ENCODE measurements around the gene PELI1. TPM values are rescaled to one million over a fixed set of nuclear protein-coding genes. Genes with fewer than 3 reads are reported as not detected.

The PELI1 gene
- total and polyA plus RNA-seq, 4 donors: 21.9 to 45.4 (median 39.0) TPM

- H3K36me3 ChIP-seq (ENCODE audit: control insufficient read depth, insufficient read depth, low read length): no peaks in the 10 kb centered on the region
- no peak overlapping the region for H3K4me3 ChIP-seq (ENCODE audit: low read depth, low read length)
- no peaks in the 10 kb centered on the region for H3K9me3 ChIP-seq (ENCODE audit: control insufficient read depth, insufficient read depth, low read length)
- DNase-seq (ENCODE audit: low read depth in 4 of 6, low spot score in 6 of 6): no peak
- no peaks in the 10 kb centered on the region for H3K27me3 ChIP-seq (ENCODE audit: control insufficient read depth, insufficient read depth, low read length)
- no CpG with 5 or more reads among the region's 2 CpGs for WGBS (ENCODE audit: insufficient coverage)
- H3K27ac ChIP-seq (ENCODE audit: low read depth, low read length): no peak overlapping the region
- no peaks in the 10 kb centered on the region for H3K4me1 ChIP-seq (ENCODE audit: control insufficient read depth, insufficient read depth, low read length)
These were observed 28.2 kb downstream of the PELI1 start for GRCh38 chr2:64115808-64116598.

- 100% methylated on average over 1 of the region's 3 CpGs for WGBS (ENCODE audit: insufficient coverage)
- H3K27me3 ChIP-seq (ENCODE audit: control insufficient read depth, insufficient read depth, low read length): no peaks in the 10 kb centered on the region
- no peak overlapping the region for H3K4me3 ChIP-seq (ENCODE audit: low read depth, low read length)
- no peaks in the 10 kb centered on the region for H3K9me3 ChIP-seq (ENCODE audit: control insufficient read depth, insufficient read depth, low read length)
- H3K36me3 ChIP-seq (ENCODE audit: control insufficient read depth, insufficient read depth, low read length): no peaks in the 10 kb centered on the region
- DNase-seq (ENCODE audit: low read depth in 4 of 6, low spot score in 6 of 6): no peak
- no peak overlapping the region for H3K27ac ChIP-seq (ENCODE audit: low read depth, low read length)
- no peaks in the 10 kb centered on the region for H3K4me1 ChIP-seq (ENCODE audit: control insufficient read depth, insufficient read depth, low read length)
These were observed 29.3 kb downstream of the PELI1 start for GRCh38 chr2:64114912-64115277.

GRCh38 chr2:64114063-64114911 lies 29.9 kb downstream of the PELI1 start:
- H3K27me3 ChIP-seq (ENCODE audit: control insufficient read depth, insufficient read depth, low read length): no peaks in the 10 kb centered on the region
- H3K36me3 ChIP-seq (ENCODE audit: control insufficient read depth, insufficient read depth, low read length): no peaks in the 10 kb centered on the region
- H3K4me3 ChIP-seq (ENCODE audit: low read depth, low read length): no peak overlapping the region
- DNase-seq (ENCODE audit: low read depth in 4 of 6, low spot score in 6 of 6): no peak
- H3K9me3 ChIP-seq (ENCODE audit: control insufficient read depth, insufficient read depth, low read length): no peaks in the 10 kb centered on the region
- WGBS (ENCODE audit: insufficient coverage): no CpG with 5 or more reads among the region's 1 CpG
- peaks cover 3% of the 10 kb centered on the region for H3K4me1 ChIP-seq (ENCODE audit: control insufficient read depth, insufficient read depth, low read length)
- no peak overlapping the region for H3K27ac ChIP-seq (ENCODE audit: low read depth, low read length)

- H3K4me1 ChIP-seq (ENCODE audit: control insufficient read depth, insufficient read depth, low read length): peaks cover 13% of the 10 kb centered on the region
- H3K4me3 ChIP-seq (ENCODE audit: low read depth, low read length): no peak overlapping the region
- no peak for DNase-seq (ENCODE audit: low read depth in 4 of 6, low spot score in 6 of 6)
- H3K36me3 ChIP-seq (ENCODE audit: control insufficient read depth, insufficient read depth, low read length): peaks cover 2% of the 10 kb centered on the region
- no peak overlapping the region for H3K27ac ChIP-seq (ENCODE audit: low read depth, low read length)
- H3K27me3 ChIP-seq (ENCODE audit: control insufficient read depth, insufficient read depth, low read length): no peaks in the 10 kb centered on the region
- H3K9me3 ChIP-seq (ENCODE audit: control insufficient read depth, insufficient read depth, low read length): no peaks in the 10 kb centered on the region
- no CpG with 5 or more reads among the region's 4 CpGs for WGBS (ENCODE audit: insufficient coverage)
These were observed 32.2 kb downstream of the PELI1 start for GRCh38 chr2:64112016-64112415.

GRCh38 chr2:64111426-64111825 lies 32.8 kb downstream of the PELI1 start:
- DNase-seq (ENCODE audit: low read depth in 4 of 6, low spot score in 6 of 6): no peak
- WGBS (ENCODE audit: insufficient coverage): no CpG with 5 or more reads among the region's 2 CpGs

GRCh38 chr2:64108666-64109241 lies 35.5 kb downstream of the PELI1 start:
- peaks cover 2% of the 10 kb centered on the region for H3K36me3 ChIP-seq (ENCODE audit: control insufficient read depth, insufficient read depth, low read length)
- peak overlapping the region; percentile 20 for H3K27ac ChIP-seq (ENCODE audit: low read depth, low read length)
- H3K27me3 ChIP-seq (ENCODE audit: control insufficient read depth, insufficient read depth, low read length): no peaks in the 10 kb centered on the region
- DNase-seq (ENCODE audit: low read depth in 4 of 6, low spot score in 6 of 6): peak; percentile 33 to 82 (median 60)
- no CpG with 5 or more reads among the region's 3 CpGs for WGBS (ENCODE audit: insufficient coverage)
- no peaks in the 10 kb centered on the region for H3K9me3 ChIP-seq (ENCODE audit: control insufficient read depth, insufficient read depth, low read length)
- H3K4me3 ChIP-seq (ENCODE audit: low read depth, low read length): no peak overlapping the region
- peaks cover 13% of the 10 kb centered on the region for H3K4me1 ChIP-seq (ENCODE audit: control insufficient read depth, insufficient read depth, low read length)

More at GRCh38 chr2:64111426-64111825, 32.8 kb downstream of the PELI1 start:
- H3K27ac ChIP-seq (ENCODE audit: low read depth, low read length): no peak overlapping the region
- H3K9me3 ChIP-seq (ENCODE audit: control insufficient read depth, insufficient read depth, low read length): no peaks in the 10 kb centered on the region
- H3K27me3 ChIP-seq (ENCODE audit: control insufficient read depth, insufficient read depth, low read length): no peaks in the 10 kb centered on the region
- no peak overlapping the region for H3K4me3 ChIP-seq (ENCODE audit: low read depth, low read length)
- peaks cover 13% of the 10 kb centered on the region for H3K4me1 ChIP-seq (ENCODE audit: control insufficient read depth, insufficient read depth, low read length)
- peaks cover 2% of the 10 kb centered on the region for H3K36me3 ChIP-seq (ENCODE audit: control insufficient read depth, insufficient read depth, low read length)

GRCh38 chr2:64106481-64106880 lies 37.7 kb downstream of the PELI1 start:
- H3K4me1 ChIP-seq (ENCODE audit: control insufficient read depth, insufficient read depth, low read length): peaks cover 13% of the 10 kb centered on the region
- no peaks in the 10 kb centered on the region for H3K27me3 ChIP-seq (ENCODE audit: control insufficient read depth, insufficient read depth, low read length)
- no peak for DNase-seq (ENCODE audit: low read depth in 4 of 6, low spot score in 6 of 6)
- no peak overlapping the region for H3K4me3 ChIP-seq (ENCODE audit: low read depth, low read length)
- H3K27ac ChIP-seq (ENCODE audit: low read depth, low read length): no peak overlapping the region
- WGBS (ENCODE audit: insufficient coverage): no CpG with 5 or more reads among the region's 3 CpGs
- peaks cover 5% of the 10 kb centered on the region for H3K36me3 ChIP-seq (ENCODE audit: control insufficient read depth, insufficient read depth, low read length)
- H3K9me3 ChIP-seq (ENCODE audit: control insufficient read depth, insufficient read depth, low read length): no peaks in the 10 kb centered on the region

- H3K4me1 ChIP-seq (ENCODE audit: control insufficient read depth, insufficient read depth, low read length): peaks cover 13% of the 10 kb centered on the region
- H3K4me3 ChIP-seq (ENCODE audit: low read depth, low read length): no peak overlapping the region
- H3K27me3 ChIP-seq (ENCODE audit: control insufficient read depth, insufficient read depth, low read length): no peaks in the 10 kb centered on the region
- H3K9me3 ChIP-seq (ENCODE audit: control insufficient read depth, insufficient read depth, low read length): no peaks in the 10 kb centered on the region
- WGBS (ENCODE audit: insufficient coverage): 45% methylated on average over 2 of the region's 5 CpGs
- DNase-seq (ENCODE audit: low read depth in 4 of 6, low spot score in 6 of 6): no peak
- peaks cover 5% of the 10 kb centered on the region for H3K36me3 ChIP-seq (ENCODE audit: control insufficient read depth, insufficient read depth, low read length)
- no peak overlapping the region for H3K27ac ChIP-seq (ENCODE audit: low read depth, low read length)
These were observed 38.4 kb downstream of the PELI1 start for GRCh38 chr2:64105670-64106461.

GRCh38 chr2:64104933-64105332 lies 39.3 kb downstream of the PELI1 start:
- Histone ChIP-seq H3K27ac (ENCODE audit: low read depth, low read length) (no peak overlapping the region), H3K36me3 (ENCODE audit: control insufficient read depth, insufficient read depth, low read length) (peaks cover 5% of the 10 kb centered on the region), H3K4me3 (ENCODE audit: low read depth, low read length) (no peak overlapping the region), H3K27me3 (ENCODE audit: control insufficient read depth, insufficient read depth, low read length) (no peaks in the 10 kb centered on the region), H3K4me1 (ENCODE audit: control insufficient read depth, insufficient read depth, low read length) (peaks cover 13% of the 10 kb centered on the region), H3K9me3 (ENCODE audit: control insufficient read depth, insufficient read depth, low read length) (no peaks in the 10 kb centered on the region)
- no peak for DNase-seq (ENCODE audit: low read depth in 4 of 6, low spot score in 6 of 6)
- no CpG with 5 or more reads among the region's 1 CpG for WGBS (ENCODE audit: insufficient coverage)

All from spinal cord (tissue), 10 donors.